ENCODE measurements around the gene EFCAB14.
"Not testable (repeated sequence)": the region's sequence is repeated elsewhere in the genome, so short reads cannot be mapped to it uniquely, and the experiment has no call there.

Gene EFCAB14

GRCh38 chr1:46721686-46722205, 2.8 kb upstream of the EFCAB14 start:
- DNase-seq = no peak

GRCh38 chr1:46721204-46721603, 2.3 kb upstream of the EFCAB14 start:
- no peak for DNase-seq

GRCh38 chr1:46720319-46720718, 1.4 kb upstream of the EFCAB14 start:
- DNase-seq = not testable (repeated sequence)

GRCh38 chr1:46719689-46720088, 775 bp upstream of the EFCAB14 start:
- no peak for DNase-seq

- DNase-seq = no peak
Observed at GRCh38 chr1:46718340-46718726, 581 bp downstream of the EFCAB14 start.

- DNase-seq = no peak
Observed at GRCh38 chr1:46717654-46718053, 1.3 kb downstream of the EFCAB14 start.

DNA sequence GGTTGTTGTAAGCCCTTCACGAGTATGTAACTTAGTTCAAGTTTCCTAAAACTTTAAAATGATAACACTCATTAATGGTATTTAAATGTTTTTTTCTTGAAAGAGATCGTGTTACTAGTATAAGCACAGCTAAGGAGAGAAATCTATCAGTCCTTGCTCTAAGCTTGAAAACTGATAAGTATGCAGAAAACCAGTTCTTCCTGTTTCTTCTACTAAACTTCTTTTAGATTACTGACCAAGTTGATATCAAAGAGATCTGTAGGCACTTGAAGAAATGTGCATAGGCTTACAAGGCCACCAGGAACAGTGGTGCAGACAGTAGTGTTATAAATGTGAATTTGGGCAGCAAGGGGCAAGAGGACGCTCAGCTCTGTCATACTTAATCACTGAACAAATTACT, 3.9 kb downstream of the EFCAB14 start:
- no peak for DNase-seq

DNA sequence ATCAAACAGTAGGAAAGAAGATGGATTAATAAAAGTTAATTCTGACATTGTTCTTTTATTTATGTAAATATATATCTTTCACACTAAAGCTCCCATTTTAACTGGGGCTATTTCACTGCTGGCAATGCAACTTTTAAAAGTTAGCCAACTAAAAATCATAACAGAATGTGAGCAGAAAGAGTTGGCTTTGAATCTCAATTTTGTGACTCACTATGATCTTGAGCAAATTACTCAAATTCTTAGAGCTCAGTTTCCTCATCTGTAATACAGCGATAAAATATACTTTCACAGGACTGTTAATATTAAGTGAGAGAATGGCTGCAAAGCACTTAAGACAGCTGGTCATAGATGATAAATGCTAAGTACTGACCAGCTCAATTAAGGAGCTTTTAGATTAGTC, 10.8 kb downstream of the EFCAB14 start:
- no peak for DNase-seq

DNA sequence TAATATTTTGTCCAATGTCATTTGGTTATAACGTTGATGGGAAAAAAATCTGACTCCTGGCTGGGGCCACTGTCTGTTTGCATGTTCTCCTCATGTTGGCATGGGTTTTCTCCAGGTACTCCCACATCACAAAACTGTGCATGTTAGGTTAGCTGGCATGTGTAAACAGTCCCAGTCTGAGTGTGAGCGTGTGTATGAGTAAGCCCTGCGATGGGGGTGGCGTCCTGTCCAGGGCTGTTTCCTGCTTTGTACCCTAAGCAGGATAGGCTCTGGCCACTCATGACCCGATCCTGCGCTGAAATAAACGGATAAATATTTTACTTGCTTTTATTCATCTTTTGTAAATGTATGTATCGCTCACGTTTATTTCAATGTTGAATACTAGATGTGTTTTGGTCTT, 13.5 kb downstream of the EFCAB14 start:
- no peak for DNase-seq

- no peak for DNase-seq
Observed at GRCh38 chr1:46703927-46704641, 14.8 kb downstream of the EFCAB14 start.

DNA sequence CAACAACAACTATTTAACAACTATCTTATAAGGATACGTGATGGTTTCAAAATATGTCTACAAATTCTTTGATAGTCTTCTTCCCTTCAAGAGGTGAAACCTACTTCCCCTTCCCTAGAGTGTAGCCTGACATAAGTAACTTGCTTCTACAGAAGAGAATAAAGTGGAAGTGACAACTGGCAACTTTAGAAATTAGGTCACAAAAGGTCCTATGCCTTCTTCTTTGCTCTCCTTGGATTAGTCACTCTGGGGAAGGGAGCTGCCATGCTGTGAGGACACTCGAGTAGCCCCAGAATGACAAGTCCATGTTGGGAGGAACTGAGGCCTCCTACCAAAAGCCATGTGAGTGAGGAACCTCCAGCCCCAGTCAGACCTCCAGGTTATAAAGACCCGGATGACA, 19.2 kb downstream of the EFCAB14 start:
- DNase-seq = no peak

DNA sequence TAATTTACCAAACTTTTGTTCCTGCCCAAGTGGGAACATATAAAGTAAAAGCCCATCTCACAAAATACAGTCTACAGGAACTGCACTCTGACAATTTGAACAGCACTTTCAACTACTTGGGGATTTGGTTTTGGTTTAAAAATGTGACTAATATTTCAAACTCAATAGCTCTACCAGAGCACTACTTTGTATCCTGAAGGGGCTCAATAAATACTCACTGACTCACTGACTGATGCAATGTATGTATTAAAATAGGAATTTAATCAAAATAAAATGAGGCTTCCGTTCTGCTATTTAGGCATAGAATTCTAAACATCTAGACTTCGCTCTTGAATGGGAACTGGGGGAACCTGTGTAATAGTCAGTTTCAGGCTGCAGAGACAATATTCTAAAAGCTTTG, 21.9 kb downstream of the EFCAB14 start:
- DNase-seq = no peak

- DNase-seq = not testable (repeated sequence)
Observed at GRCh38 chr1:46694676-46695075, 24.2 kb downstream of the EFCAB14 start.

- DNase-seq = no peak
Observed at GRCh38 chr1:46692811-46693770, 25.8 kb downstream of the EFCAB14 start.

GRCh38 chr1:46691997-46692790, 26.7 kb downstream of the EFCAB14 start:
- no peak for DNase-seq

DNA sequence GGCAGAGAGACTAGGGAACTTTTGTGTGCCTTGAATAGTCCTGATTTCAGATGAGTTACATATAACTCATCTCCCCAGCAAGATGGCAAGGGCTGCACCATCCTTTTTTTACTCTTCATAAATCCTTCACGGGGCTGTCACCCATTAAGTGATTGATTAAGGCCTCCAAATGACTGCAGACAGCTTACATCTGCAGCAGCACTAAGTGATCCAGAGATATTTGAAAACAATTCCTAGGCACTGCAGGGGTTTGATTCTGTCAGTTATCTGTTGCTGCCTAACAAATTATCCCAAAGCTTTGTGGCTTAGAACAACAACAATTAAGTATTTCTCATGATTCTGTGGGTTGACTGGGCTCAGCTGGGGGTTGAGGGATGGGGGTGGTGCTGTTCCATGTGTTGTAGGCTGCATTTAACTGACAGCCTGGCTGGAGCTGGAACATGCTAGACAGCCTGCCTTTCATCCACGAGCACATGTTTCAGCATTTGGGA, 27.9 kb downstream of the EFCAB14 start:
- DNase-seq = no peak

- no peak for DNase-seq
Observed at GRCh38 chr1:46689897-46690296, 29.0 kb downstream of the EFCAB14 start.

- DNase-seq = no peak
Observed at GRCh38 chr1:46689356-46689755, 29.6 kb downstream of the EFCAB14 start.

DNA sequence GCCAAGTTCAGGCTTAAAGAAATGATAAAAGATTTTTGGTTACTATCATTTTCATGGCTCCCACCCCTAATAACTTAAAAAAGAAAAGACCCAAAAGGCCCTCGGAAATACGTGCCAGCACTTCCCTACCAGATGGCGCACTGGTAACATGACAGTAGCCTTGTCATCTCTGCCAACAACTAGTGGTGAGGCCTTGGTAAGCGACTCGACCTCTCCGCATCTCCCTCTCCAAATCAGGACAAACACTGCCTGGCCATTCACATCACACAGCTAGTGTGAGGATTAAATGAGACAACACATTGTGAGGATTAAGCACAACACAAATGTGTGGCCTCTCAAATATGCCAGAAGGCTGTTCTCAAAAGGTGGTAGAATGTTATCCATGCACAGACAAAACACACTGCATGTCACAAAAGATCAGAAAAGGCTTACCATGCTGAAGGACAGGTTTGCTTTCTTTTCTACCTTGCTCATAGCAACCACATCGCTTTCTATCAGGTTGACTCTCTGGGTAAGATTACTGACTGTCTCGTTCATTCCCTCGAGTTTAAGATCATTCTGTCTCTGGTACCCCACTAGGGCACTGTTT, 30.9 kb downstream of the EFCAB14 start:
- DNase-seq = no peak

DNA sequence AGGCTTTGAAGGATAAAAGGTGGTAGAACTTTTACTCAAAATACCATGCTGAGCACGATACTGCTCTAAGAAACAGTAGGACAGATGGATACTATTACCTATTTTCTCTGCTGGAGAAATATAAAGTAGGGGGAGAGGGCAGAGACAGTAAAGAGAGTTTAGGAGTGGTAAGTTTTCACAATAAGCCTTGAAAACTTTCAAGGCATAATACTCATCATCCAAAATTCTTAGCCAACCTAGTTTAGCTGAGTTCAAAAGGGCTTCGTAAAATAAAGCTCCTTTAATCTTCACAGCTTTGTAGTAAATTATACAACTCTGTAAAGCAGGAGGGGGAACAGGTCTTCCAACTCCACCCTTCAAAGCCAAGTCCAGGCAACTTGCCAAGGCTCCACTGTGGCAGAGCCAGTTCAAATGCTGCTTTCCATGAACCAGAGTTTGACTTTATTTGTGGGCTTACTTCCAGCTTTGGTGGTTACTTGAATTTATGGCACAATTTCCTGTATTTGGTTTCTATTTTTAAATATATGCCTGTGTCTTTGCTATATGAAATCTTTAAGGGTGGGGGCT, 31.7 kb downstream of the EFCAB14 start:
- no peak for DNase-seq

DNA sequence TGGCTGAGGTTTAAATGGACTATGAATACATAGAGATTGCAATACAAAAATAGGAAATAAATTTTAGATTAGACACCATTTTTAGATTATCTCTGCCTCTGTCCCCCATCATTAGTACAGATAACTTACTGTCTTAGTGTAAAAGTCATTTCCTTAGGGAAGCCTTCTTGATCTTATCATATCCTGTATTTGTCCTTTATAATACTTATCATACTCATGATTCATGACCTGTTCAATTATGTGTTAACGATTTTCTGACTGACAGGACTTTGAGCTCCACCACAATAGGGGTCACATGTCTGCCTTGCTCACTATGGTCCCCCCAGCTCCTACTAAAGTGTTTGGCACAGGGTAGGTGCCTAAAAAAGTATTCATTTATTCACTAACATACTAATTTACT, 32.7 kb downstream of the EFCAB14 start:
- DNase-seq = no peak

GRCh38 chr1:46684670-46685069, 34.2 kb downstream of the EFCAB14 start:
- no peak for DNase-seq
